Medulla oblongata (tissue), 1 donor: ENCODE results near the gene THSD4.
"Not testable (repeated sequence)": the region's sequence is repeated elsewhere in the genome, so short reads cannot be mapped to it uniquely, and the experiment has no call there.

Experiments used
- DNase-seq: peaks from one replicate; pipeline ENCODE4 v3.0.0-alpha.2; 2015; ENCODE audit errors: extremely low spot score

THSD4 gene

DNA sequence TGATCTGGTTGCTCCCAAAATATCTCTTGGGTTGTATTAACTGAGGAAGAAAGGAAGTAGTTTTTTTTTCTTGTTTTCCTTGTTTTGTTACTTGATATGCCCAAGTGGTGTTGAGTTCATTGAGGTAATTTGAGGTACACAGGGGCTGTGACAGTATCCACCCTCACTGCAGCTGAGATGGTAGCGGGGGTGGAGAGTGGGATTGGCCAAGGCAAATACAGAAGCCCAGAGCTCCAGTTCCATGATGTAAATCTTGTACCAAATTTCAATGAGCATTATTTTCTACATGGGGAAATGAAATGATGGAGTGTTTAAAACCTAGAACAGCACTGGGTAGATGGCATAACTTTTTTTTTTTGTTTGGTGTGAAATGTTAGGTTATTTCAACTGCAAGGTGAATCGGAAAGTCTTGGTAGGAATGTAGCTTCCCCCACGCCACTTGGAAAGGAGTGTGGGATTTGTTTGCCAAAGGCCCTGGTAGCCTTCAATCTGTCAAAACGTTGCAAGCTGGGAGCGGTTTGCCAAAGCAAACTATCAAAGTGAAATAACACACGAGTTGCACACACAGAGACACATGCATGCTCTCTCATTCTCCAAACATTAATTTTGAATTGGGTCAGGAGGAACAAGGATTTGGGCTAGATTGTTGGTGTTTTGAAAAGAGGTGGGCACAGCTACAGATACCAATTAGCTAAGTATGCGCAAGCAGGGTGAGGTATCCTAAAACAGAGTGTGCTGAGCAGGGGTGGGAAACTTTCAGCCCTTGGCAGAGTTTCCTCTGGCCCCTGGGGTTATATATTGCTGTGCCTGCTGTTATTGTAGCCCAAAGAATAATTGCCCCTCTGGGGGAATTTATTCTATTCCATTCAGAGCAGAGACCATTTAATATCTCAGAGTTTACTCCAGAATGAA is 34.6 kb downstream of the THSD4 start:
- no peak for DNase-seq

DNA sequence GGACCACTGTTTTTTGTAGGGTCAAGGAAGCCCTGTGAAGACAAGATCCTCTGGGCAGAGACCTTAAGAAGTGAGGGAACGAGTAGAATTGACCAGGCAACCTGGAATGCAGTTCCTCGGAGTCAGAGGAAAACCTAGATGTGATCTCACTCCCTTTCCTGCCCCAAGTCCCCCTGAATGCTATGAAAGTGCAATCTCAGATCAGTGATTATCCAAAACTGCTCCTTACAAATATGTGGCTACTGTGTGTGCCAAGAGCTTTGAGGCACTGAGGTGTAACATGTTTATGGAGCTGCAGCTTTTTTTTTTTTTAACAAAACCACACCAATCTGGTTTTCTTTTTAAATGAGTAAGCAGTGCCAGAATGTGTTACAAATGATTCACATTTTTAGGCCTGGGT is 35.8 kb downstream of the THSD4 start:
- DNase-seq, result no peak

DNA sequence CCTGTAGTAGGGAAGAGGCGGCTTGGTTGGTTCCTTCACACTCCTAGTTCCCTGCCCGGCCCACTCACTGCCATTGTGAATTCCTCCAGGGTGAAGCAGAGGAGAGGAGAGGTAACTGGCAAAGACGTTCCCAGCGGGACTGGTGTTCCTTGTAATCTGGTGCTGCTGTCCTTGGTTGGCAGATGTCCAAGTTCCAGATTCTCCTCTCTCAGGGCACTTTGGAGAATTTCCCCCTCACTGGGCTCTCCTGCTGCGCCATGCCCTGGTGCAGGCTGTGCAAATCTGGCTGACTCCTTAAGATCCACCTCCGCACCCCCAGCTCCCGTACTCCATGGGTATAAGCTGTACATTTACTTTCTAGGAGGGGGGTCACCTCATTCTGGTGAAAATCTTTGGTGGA is 37.3 kb downstream of the THSD4 start:
- no peak for DNase-seq

DNA sequence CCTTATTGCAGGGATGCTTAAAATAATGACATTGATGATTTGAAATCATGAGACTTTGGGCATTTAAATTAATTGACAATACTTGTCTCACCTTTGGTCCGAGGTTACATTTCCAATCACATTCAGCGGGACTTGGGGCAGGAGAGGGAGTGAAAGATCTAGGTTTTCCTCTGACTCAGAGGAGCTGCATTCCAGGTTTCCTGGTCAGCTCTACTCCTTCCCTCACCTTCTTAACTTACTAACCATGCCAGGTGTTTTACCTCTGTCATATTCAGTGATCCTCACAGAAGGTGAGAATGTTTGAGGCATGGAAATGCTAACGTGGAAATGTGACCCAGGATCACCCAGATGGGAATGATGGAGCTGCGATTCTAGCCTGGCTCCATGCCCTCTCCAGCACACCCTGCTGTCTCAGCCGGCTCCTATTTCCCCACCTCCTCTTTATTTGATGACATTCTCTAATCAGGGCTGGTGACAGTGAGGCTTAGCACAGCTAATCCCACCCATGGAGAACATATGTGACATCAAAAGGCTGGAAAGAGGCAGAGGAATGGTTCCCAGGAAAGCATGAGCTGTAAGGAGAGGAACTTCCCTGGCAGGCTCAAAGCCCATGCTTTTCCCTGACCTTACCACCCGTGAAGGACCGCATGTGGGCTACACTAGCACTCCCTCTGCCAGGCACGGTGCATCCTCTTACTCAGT is 38.7 kb downstream of the THSD4 start:
- no peak for DNase-seq

DNA sequence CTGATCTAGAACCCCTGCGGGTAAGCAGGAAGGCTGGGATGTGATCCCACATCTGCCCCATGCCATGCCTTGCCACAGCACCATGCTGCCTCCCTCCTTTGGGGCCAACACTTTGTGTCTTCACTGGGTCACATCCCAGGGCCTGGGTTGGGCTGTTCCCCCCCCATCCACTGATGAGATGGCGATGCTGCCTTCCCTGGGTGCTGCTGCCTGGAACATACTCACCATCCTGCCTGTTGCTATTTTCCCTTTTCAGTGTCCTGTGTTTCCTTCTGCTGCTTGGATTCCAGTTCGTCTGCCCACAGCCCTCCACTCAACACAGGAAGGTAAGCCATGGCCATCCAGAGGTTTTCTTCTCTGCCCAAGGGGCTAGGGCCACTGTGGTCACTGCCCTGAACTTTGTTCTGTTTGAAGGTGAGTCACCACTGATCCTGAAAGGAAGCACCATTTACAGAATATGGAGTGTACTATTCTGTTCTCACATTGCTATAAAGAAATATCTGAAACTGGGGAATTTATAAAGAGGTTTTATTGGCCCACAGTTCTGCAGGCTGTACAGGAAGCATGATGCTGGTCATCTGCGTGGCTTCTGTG is 39.4 kb downstream of the THSD4 start:
- DNase-seq, result no peak

DNA sequence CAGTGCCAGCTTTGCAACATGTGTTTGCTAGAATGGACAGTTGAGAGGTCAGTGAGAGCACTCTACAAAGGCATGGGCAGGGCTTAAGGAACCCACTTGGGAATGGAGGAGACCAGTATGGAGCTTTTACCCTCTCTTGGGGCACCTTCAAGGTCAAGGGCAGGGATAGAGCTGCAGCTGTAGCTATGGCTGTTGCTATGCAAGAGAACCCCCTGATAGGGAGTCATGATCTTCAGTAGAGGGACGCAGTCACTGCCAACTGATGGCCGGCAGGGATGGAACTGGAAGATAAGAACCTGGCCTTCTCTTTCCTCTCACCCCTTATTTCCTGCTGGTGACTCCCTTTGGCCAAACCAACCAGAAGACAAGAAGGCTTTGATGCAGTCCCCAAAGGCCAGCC is 40.3 kb downstream of the THSD4 start:
- no peak for DNase-seq

DNA sequence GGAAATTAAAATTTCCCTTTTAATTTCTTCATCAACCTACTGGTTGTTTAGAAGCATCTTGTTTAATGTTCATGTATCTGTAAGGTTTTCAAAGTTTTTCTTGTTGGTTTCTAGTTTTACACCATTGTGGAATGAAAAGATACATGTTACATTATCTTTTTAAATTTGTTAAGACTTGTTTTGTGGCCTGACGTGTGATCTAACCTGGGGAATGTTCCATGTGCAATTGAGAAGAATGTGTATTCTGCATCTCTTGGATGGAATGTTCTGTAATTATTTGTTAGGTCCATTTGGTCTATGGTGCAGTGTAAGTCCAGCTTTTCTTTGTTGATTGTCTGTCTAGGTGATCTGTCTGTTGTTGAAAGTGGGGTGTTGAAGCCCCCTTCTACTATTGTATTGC is 45.7 kb downstream of the THSD4 start:
- no peak for DNase-seq

DNA sequence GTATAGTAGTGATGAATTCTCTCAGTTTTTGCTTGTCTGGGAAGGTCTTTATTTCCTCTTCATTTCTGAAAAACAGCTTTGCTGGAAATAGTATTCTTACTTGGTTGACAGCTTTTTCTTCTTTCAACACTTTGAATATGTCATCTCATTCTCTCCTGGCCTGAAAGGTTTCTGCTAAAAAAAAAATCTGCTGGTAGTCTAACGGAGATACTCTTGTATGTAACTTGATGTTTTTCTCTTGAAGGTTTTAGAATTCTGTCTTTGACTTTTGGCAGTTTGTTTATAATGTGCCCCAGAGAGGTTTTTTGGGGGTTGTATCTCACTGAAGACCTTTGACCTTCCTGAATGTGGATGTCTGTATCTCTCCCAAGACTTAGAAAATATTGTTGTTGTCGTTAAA is 47.0 kb downstream of the THSD4 start:
- no peak for DNase-seq

DNA sequence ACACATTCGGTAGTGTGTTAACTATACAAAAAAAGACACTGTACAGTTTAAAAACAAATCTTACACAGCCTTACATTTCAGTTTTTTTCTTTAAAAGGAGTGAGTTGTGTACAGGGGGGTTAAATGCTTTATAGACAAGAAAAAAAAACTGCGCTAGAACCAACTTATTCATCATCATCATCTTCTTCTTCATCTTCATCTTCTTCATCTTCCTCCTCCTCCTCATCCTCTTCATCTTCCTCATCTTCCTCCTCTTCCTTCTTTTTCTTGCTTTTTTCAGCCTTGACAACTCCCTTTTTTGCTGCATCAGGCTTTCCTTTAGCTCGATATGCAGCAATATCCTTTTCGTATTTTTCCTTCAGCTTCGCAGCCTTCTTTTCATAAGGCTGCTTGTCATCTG is 49.3 kb downstream of the THSD4 start:
- DNase-seq, result not testable (repeated sequence)

DNA sequence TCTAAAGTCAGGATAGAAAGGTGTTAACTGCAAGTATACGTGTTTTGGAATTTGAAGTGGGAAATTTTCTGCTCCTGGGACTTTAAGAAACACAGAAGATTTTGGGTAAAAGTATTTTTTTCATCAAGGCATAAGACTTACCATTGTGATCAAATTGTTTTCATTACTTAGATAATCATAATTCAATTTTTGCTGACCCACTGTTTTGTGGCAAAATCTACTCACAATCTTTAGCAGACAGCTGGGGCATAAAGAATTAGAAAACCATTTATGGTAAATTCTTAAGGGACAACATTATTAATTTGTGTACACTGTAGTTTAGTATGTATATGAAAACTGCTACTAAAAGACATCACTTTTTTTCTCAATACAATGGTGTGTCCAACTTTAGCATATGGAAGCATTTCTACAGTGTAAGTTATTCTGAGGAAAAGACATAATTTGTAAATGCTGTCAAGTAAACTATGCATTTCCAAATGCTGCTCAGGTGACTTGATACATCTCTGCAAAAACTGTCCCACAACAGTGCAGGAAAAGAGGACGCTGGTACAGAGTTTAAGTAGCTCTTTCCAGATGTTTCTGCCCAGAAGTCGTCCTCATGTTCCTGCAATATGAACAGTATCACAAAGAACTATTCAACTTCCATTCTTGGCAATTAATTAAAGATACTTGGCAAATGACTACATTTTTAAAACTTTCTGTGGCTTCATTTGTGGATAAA is 52.3 kb downstream of the THSD4 start:
- no peak for DNase-seq

DNA sequence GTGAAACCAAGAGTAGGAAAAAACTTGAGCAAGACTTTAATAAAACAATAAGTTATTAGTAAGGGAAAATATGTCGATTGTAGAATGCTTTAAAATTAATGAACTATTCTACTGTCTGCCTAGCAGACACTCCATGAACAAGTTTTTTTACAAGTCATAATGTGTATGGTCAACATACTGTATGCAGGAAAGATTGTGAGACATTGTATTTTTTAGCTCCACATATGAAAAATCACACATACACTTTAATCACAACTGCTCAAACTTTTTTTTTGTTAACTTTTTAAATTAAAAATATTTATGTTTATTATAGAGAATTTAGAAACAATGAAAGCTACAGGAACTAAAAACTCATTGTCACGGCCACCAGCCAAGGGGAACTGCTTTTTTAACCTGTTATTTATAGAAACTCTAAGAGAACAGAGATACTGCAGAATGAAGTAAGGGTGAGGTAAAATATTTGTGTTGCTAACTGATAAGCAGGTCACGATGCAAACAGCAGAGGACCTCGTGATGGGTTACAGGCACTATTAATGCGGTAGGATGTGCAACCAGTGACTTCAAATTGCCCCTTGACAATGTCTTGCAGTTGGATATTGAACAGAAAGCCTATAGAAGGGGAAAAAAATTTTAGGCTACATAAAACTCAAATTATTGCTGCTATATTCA is 53.0 kb downstream of the THSD4 start:
- DNase-seq, result no peak

DNA sequence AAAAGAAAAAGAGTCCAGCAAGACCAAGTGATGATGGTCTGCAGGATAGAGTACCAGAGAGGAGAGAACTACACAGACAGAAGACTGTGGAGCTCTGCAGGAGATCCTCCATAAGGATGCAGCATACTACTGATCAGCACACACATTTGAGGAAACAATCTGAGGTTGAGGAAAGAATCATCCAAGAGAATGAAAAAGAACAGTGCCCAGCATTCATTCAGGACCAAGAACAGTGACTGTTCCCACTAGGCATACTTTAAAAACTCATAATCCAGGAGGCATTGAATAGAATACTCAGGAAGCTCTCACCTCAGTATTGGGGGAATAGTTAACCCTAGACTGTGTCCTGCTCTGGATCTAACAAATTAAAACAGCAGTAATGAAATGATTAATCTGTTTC is 54.9 kb downstream of the THSD4 start:
- no peak for DNase-seq

DNA sequence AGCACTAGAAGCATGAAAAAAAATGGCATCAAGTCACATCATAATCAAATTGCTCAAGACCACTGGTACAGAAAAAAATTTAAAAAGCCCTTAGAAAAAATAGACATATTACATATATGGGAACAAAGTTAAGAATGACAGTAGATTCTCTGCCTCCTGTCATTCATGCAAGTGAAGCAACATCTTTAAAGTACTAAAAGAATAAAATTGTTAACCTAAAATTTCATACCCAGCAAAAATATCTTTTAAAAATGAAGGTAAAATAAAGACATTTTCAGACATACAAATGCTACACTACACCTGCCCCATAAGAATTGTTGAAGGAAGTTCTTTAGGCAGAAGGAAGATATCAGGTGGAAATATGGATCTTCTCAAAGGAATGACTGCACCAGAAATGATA is 55.9 kb downstream of the THSD4 start:
- no peak for DNase-seq

DNA sequence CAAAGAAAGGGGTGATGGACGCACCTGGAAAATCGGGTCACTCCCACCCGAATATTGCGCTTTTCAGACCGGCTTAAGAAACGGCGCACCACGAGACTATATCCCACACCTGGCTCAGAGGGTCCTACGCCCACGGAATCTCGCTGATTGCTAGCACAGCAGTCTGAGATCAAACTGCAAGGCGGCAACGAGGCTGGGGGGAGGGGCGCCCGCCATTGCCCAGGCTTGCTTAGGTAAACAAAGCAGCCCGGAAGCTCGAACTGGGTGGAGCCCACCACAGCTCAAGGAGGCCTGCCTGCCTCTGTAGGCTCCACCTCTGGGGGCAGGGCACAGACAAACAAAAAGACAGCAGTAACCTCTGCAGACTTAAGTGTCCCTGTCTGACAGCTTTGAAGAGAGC is 59.1 kb downstream of the THSD4 start:
- DNase-seq, result not testable (repeated sequence)

DNA sequence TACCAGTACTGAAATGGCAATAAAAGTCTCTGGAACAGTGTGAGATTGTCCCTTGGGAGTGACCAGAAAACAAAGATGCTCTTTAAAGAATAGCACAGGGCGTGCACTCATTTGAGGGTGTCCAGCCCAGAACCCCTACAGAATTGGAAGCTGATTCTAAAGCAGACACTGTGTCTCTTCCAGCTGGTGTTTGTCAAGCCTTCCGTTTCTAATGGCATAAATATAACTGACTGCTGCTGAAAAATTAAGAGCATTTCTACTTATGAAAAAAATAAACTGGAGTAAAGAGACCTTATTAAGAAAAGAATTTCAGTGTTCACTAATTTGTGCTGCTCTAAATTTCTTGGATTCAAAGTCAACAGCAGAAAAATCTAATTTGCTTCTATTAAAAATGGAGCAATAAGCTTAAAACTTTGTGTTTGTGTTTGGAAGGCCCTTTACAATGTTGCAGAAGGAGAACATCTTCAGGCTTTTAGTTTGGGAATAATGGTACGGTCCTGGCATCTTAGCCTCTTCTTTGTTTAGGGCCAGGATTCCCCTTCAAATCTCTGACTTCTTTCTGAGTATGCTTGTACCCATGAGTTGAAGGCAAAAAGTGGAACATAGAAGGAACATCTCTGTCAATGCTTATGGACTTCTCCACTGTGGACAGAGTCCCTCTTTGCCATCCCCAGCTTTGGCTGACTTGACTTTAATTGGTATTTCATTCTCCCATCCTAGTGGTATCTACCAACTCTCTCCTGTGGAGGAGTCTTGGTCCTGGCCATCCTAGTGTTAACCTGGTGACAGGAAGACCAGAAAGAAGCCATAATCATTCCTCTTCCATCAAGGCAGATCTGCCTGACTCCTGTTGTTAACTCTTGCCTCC is 65.9 kb downstream of the THSD4 start:
- DNase-seq, result no peak

DNA sequence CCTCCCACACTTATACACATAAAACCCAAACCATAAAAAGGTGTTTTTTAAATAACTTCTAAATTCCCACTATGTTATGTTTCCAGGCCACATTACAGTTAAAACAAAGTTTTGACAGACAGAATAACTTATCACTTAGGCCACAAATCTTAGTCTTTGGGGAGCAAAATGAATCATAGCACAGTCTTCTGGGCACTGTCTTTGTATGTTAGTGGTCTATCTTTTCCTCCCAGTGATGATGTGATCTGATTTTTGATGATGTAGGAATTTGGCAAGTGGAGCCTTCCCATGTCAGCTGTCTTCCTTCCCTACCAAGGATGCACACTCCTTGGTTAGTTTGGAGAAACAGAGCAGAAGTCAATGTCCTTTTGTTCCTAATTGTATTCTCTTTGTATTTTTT is 67.3 kb downstream of the THSD4 start:
- no peak for DNase-seq

DNA sequence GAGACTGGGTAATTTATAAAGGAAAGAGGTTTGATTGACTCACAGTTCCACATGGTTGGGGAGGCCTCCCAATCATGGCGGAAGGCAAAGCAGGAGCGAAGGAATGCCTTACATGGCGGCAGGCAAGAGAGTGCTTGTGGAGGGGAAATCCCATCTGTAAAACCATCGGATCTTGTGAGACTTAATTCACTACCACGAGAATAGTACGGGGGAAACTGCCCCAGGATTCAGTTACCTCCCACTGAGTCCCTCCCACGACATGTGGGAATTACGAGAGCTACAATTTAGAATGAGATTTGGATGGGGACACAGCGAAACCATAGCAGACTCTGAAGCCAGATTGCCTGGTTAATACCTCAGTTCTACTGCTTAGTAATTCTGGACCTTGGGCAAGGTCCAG is 67.8 kb downstream of the THSD4 start:
- no peak for DNase-seq

DNA sequence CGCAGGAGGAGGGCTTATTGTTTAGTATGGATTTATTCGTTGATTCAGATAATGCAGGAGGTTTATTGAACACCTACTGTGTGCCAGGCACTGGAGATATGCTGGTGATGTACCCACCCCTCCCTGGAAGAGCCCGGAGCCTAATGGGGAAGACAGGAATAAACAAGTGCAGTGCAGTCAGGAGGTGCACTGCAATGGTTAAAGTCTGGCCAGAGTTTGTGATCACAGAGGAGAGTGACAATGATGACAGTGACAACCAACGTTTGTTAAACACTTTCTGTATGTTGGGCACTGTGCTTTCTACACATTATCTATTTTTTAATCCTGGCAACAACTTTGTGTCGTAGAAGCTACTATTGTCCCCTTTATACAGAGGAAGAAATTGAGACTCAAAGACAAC is 70.4 kb downstream of the THSD4 start:
- no peak for DNase-seq

DNA sequence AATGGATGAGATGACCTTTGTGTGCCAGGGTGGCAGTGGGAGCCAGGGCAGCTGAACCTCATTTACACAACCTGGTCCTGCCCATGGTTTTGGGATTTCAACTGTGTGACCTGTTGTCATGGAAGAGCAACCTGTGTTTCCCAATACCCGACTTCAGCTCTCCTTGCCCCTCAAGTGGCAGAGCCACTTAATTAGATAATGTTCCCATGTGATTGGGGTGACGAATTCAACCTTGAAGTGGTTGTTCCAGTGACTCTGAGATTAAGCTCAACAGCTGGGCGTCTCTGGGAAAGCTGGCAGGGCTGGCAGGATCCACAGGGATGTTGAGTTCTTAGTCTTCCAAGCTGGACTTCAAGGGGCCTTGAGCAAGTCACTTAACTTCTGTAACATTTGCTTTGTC is 71.0 kb downstream of the THSD4 start:
- no peak for DNase-seq

DNA sequence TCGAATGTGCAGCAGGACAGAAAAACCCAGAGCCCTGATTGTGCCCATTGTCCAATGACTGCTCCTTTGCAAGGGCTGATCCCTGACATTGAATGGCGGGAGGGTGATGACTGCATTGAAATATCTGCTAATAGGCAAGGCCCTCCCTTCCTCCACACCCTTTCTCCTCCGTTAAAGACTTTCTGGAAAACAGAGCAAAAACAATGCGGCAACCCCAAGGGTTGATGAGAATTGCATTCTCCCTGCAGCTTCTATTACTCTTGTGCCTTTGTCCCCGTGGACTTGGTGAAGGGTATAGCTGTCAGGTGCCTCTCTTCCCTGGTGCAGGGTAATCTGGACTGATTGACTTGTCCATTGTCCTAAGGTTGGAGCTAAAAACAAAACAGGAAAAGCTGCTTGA is 71.8 kb downstream of the THSD4 start:
- no peak for DNase-seq

DNA sequence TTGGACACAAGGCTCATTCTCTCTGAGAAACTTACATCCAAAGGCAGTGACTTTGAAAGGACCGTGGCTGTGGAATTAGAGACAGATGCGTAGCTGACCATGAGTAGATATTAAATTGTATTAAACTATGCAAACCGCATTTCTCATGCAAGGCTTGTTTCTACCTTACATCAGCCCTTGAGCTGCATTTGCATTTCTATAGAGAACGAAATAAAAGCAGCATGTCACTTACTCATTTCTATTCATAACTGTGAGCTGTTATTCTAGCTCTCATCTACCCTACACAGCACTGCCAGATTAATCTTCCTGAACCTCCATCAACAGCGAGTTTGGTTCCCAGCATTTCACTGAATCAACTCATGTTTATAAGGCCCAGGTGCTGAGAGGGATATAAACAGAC is 72.3 kb downstream of the THSD4 start:
- no peak for DNase-seq
